Stromal cell of bone marrow (primary cell): ENCODE results near the gene SYNCRIP.
"Not testable (repeated sequence)": the region's sequence is repeated elsewhere in the genome, so short reads cannot be mapped to it uniquely, and the experiment has no call there.

Experiments used
- DNase-seq: peaks from one replicate; pipeline ENCODE4 v3.0.0-alpha.2; 2012; ENCODE audit warnings: low read depth

Gene SYNCRIP

DNA sequence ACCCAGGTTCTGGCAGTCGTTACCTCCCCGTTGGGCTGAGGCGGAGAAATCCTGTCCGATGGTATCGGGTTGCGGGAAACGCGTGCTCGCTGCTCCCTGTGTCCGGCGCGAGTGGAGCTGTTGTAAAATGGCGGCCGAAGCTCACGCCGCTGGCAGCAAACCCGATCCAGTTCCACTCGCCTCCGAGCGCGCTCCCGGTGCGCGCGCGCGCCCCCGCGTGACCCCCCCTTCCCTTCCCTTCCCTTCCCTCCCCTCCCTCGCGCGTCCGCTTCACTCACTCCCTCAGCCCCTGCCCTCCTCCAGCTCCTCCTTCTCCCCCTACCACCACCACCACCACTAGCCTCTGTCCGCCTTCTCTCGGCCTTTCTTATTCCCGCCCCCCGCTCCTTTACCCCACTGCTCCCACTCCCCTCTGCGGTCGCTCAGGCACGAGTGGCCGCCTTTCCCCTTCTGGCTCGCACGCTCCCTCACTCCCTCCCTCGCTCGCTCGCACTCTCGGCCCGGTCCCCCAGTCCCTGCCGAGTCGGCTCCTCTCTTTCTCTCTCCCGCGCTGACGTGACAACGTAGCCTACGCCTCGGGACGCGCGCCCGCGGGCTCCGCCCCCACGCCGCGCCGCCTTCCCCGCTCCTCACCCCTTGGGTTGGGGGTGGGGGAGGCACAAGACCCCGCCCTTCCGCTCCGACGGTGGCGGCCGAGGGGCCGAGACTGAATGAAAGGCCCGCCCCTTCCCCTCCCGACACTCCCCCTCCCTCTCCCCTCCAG, at the start of gene SYNCRIP:
TSS of gene SYNCRIP (minus strand) at position 113 of the 763 bp plus-strand sequence. CDS start 1,447 bp downstream, outside the sequence.
- peak; percentile 97 for DNase-seq

DNA sequence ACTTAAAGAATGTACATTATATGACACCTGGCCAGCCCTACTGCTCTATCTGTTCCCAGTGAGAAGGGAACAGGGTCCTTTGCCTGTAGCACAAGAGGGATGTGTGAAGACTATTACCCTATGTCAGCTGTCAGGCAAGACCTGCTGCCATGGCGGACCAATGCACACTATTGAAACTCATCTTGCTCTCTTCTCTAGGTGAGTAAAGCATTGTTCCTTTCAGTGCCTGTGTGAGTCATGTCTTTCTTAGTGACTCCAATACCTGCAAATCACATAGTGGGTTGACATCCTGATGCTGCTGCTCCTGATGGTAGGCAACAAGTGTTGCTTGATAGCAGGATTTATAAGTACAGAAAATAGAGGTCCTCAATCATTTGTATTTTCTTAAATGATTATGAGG, 48.8 kb upstream of the SYNCRIP start:
- DNase-seq: no peak

DNA sequence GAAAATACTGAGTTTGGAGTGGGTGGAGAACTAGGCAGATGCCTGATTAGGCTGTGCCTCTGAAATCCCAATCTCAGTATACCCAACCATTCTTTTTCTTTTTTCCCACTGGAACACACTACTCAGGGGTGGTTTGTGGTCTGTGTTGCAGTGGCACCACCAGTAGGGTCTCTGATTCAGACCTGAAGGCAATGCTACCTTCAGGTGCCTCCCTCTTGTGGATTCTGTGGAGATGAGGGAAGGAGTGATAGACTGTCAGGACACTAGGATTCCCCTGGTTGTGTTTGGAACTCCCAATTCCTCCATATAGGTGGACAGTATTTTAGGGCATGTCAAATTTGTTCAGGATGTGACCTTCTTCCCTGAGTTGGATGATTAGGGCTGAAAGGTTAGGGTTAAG, 47.4 kb upstream of the SYNCRIP start:
- DNase-seq: no peak

DNA sequence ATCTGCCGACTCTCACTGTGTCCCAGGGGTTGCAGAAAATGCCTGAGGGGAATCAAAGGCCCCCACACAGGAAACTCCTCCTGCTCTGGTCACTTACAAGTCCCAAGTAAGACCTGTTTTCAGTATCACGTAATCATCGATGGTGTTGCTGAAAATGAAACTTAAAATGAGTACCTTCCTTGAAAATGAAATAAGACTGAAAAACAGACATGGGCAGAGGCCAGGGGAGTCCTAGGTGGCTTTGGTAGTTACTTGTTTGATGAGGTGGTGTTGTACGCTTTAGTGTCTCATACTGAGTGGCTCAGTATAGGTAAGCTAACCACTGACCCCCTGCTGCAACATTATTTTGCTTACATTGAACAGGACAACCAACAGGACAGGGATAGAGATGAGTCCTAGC, 43.0 kb upstream of the SYNCRIP start:
- no peak for DNase-seq

DNA sequence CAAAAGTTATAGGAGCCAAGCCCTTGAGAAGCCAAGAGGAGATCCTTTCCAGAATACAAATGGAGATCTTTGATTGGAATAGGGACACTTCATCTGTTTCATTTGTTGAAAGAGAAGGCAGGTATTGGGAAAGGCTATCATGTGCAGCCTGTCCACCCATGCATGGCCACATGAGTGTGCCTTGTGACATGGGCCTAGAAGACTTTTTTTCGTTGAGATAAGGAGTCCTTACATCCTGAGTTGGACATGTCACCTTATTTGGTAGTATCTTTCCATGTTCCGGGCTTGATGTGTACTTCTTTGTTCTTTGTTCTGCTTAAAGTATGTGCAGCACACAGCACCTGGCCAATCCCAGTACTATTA, 42.1 kb upstream of the SYNCRIP start:
- DNase-seq: no peak

DNA sequence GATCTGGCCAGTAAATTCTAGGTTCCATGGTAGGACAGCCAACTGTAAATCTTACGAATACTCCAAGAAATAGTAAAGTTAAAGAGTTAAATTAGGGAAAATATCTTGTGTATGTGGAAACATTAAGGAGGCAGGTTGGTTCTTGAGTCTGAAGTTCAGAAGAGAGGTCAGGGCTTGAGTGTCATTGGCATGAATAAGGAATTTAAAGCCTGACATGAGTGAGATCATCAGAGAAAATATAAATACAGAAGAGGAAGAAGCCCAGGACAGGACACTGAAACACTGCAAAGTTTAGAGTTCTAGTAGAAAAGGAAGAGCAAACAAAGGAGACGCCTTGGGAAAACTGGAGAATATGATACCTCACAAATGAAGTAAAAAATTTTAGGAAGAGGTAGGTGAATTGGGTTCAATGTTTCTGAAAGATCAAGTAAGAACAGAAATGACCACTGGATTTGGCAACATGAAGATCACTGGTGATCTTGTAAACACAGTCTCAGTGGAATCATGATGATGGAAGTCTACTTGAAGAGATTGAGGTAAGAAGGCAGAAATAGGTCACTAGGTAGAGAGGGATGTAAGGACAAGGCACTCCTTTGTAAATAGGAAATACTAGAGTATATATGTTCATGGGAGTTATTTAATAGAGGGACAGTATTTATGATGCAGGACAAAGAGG, 41.6 kb upstream of the SYNCRIP start:
- no peak for DNase-seq

DNA sequence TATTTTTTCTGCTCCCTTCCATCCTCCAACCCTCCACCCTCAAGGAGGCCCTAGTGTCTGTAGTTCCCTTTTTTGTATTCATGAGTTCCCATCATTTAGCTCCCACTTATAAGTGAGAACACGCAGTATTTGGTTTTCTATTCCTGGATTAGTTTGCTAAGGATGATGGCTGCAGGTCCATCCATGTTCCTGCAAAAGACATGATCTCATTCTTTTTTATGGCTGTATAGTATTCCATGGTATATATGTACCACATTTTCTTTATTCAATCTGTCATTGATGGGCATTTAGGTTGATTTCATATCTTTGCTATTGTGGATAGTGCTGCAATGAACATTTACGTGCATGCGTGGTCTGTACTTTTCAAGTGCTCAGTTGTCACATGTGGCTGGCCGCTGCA, 39.2 kb upstream of the SYNCRIP start:
- not testable (repeated sequence) for DNase-seq

DNA sequence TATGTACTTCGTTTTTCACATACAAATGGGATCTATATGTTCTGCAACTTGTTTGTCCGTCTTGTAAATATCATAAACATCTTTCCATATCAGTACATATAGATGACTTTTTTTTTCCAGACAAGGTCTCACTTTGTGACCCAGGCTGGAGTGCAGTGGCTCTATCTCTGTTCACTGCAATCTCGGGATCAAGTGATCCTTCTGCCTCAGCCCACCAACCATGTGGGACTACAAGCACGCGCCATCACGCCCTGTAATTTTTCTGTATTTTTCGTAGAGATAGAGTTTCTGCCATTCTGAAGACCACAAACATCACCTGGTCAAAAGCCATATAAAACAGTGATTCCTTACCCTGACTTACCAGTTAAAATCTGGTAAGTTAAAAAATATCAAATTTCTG, 37.7 kb upstream of the SYNCRIP start:
- no peak for DNase-seq

DNA sequence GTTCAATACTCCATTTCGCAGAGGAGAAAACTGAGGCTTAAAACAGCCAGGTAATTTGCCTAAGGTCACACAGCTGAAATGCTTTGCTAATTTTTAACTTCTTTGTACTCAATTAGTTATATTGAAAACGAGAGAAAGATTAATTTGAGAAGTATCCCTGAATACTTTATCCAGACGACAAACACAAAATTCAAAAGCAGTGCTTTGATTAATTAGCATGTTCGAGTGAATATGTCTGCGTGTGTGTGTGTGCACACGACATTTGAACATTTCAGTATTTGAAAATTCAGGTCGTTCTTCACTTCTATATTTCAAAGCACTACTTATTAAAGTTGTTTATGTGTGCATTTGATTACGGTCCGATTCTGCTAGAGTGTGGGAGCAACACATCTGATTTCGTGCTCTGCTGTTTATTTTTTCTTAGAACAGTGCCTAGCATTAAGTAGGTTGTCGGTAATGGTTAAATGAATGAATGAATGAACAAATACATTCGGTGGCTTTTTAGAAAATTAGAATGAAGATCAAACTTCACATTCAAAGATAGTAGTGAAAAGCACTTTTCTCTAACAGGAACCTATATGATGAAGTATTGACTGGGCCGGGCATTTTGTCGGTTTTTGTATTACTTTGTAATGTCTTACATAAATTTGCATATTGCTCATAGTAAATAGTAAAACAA, 36.9 kb upstream of the SYNCRIP start:
- no peak for DNase-seq

DNA sequence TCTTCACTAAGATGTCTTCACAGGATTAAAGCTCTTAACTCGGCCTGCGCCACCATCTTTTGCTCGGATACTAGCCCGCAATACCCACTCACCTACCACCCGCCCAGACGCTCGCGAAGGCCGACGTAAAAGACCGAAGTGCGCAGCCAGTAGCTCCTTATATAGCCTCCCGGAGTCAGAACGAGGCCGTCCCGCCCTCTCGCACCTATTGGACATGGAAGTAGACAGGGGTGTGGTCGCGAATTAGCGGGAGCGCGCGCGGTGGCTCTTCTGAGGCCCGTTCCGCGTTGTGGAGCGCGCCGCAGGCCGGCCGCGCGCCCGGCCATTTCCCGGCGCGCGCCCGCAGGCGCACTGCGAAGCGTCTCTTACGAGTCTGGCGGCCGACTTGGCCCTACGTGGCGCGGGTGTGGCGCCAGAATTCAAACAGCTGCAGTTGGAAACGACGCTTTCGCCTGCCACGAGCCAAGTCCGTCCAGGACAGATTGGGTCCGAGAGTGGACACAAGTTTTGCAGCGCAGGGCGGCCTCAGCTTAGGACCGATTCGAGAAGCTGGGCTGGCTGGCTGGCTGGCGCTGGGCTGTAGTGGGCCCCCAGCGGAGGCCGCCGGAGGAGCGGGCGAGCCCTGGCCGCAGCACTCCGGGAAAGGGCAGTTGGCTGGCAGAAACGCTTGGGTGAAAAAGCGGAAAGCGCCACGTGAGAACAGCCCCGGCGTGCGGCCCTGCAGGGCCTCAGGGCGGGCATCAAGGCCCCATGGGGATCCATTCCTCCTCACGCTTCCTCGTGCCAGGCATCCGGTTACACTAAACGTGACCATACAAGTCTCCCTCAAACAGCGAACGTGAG, 36.1 kb upstream of the SYNCRIP start:
- DNase-seq: peak; percentile 98

DNA sequence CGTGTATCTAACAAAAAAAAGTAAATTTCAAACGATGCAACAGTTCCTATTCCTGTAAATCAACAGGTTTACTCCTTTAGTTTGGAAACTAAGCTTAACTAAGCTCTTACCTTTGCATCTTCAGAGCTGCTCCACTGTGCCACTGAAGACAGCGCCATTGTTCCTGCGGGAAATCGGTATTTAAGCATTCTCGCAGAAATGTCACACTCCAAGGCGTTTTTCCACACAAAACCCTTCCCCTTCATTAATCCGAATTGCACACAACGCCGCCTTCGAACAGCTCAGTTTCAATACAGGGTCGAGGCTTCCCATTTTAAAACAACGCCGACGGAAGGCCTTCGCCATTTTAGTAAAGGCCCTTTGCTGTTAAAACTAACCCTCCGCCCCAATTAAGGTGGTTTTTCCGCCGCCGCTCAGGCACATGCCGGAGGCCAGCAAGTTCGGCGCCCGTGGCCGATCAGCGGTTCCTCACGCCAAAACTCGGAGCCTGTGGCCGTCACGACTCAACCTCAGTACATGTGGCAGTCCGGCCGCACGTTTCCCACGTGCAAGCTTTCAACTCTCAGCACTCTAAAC, 35.4 kb upstream of the SYNCRIP start:
- DNase-seq: no peak

DNA sequence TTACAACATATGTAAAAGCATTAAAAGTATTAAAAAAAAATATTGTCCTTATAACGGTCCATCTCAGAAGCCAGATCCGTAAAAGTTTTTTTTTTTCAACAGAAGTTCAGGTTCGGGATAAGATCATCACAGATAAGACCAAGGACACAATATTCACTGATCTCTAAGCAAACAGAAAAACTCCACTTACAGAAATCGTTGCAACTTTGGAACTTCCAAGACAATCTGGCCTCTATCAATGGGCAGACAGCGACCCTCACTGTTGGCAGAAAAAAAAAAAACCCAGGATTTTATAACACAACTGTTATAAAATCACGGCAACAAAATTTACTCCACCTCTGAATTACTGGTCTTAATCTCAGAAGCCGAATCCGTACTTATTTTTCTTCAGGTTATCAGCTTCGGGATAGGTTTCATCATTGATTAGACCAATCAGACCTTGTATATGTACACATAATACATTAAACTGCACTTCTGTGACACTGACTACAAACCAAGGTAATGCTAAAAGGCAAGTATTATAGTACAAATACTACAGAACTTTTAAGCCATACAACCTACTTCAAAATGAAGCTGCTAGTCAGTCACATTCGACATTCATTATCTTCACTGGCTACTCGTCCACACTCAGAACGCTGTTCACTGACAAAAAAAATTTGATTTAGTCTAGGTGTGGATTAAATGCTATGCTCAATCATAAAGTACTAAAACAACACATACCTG, 34.7 kb upstream of the SYNCRIP start:
- peak; percentile 15 for DNase-seq

DNA sequence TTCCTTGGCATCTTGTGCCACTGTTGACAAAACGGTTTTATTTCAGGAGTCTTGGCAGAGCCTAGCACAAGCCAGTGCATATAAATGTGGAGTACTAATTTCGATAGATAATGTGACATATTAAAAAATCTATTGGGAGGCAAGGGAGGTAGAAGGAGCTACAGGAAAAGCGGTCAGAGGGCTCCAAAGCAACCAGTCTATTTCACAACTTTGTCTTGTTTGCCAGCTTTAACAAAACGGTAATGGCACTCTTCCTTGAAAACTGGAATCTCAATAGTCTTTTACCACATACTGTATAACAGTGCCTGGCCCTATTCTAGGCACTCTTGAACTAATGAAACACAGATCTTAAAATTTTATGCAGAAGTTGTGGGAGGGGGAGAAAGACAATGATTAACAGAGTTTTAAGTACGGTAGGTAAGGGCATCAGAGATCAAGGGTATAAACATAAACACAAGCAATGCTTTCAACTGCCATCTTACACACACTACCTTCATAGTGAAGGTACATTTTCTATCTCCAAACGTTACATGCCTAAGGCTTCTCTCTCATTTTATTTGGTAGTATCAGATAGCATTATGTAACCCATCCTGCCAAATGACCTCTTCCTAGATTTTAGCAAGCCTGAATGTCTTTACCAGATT, 33.5 kb upstream of the SYNCRIP start:
- DNase-seq: no peak

DNA sequence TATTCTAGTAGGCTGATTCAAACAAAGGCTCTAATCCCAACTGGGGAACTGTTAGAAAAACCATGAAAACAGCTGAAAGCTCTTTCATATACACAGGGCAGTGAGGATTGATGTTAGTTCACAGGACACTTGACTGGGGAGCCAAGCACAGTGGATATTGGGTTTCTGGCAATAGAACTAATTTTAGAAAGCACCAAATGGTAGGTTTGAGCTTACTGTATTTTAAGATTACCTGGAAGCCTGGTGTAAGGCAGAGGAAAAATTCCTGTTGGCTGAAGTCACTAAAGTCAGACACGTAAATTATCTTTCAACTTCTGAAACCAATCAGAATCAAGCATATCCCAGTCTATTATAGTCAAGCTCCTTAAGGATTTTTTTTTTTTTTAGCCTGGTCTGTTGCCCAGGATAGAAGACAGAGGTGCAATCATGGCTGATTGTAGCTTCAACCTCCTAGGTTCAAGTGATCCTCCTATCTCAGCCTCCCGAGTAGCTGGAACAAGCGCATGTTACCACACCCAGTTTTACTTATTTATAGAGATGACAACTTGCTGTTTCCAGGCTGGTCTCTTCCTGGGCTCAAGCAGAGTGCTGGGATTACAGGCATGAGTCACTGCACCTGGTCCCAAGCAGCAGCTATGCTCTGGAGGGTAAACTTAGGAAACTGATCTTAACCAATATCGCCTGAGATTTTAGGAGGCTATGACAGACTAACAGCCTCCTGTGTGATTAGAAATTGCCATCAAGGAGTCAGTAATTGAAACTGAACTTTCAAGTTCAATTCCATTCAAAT, 32.5 kb upstream of the SYNCRIP start:
- no peak for DNase-seq

DNA sequence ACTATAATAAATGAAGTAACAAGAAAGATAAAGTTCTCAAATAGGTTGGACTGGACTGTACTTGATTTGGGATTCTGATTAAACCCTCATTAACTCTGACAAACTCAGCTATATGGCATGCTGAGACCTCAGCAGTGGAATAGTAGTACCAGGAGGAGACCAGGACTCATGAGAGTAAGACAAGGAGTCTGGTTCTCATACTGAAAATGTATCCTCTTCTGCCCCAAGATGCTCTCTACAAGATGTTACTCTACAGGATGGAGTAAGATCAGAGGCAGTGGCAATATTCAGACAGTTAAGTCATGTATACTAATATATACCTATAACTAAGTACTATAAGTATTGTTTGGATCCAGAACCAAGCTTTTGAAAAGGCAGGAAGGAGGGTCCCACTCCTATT, 31.9 kb upstream of the SYNCRIP start:
- DNase-seq: no peak

DNA sequence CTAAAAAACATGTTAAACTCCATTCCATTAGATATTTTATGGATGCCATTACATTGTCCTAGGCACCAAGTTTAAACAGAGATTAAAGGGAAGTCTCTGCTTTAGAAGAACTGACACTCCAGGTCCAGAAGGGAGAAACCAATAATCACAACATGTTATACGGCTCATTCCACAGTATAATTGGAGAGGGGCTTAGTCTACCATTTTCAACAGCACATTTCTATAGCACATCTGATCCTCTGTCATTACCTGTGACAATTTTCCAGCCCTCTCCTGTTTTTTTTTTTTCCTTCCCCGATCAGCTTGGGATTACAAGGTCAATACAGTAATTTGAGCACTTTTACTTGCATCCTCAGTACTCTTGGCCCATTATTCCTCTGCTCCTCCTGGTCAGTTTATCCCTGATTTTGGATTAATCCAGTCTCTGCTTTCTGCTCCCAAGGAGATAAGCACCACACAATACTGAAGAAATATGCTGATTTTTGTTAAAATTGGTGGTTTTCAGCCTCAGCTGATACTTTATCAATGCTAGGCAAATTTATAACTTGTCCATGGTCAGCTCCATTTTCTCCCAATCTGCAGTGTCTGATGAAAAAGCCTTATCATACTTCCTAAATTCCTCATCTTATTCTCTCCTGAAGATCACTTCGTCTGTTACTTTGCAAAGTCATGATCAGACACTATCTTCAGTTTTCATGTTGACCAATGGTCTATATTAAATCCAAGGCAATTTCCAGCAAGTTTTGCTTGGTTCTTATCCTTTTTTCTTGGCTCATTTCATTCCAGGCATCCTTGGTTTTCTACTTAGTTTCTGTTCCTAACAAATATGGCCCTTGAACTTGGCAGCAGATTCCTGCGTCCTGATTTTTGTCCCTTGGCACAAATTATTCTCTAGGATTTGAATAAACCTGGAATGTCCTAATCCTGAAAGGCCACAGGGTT, 30.8 kb upstream of the SYNCRIP start:
- no peak for DNase-seq

DNA sequence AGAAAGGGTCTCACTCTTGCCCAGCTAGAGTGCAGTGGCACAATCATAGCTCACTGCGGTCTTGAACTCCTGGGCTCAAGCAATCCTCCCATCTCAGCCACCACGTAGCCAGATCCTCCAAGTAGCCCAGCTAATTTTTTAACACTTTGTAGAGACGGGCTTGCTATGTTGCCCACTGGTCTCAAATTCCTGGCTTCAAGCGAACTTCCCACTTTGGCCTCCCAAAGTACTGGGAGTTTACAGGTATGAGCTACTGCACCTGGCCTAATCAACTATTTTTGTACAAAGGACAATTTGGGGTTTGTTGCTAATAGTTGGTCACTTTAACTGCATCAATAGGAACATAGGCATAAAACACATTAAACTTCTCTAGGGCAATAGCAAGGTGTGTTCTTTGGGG, 29.9 kb upstream of the SYNCRIP start:
- no peak for DNase-seq

DNA sequence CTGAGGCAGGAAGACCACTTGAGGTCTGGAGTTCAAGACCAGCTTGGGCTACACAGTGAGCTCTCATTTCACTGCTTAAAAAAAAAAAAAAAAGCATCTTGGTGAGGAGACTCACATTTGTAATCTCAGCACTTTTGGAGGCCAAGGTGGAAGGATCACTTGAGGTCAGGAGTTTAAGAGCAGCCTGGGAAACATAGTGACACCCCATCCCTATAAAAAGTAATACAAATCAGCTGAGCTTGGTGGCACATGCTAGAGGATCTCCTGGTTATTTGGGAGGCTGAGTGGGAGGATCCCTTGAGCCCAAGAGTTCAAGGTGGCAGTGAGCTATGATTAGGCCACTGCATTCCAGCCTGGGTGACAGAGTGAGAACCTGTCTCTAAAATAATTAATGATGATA, 29.4 kb upstream of the SYNCRIP start:
- no peak for DNase-seq

DNA sequence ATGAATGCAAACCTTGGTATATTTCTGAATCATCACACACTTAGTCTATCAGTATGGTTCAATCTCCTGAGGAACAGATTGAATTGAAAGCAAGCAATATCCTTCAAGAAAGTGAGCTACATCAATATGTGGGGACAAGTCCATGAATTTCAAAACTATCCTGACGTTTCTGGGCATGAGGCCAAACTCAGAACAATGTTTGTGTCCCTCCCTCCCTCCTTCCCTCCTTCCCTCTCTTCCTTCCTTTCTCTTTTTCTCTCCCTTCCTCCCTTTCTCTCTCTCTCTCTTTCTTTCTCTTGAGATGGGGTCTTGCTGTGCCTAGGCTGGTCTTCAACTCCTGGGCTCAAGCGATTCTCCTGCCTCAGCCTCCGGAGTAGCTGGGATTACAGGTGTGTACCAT, 27.9 kb upstream of the SYNCRIP start:
- no peak for DNase-seq
